HUDEP-2 (cell line): ENCODE measurements around the gene FGD4.
A peak's percentile ranks its signal among the peaks of the same experiment; 100 is the strongest.

Experiments
- DNase-seq, 76 experiments: peaks; one replicate each; lab custom pipeline; 2025; ENCODE audit not compliant: unreplicated experiment in 76 of 76; lab: John Stamatoyannopoulos, UW

Gene FGD4

DNA sequence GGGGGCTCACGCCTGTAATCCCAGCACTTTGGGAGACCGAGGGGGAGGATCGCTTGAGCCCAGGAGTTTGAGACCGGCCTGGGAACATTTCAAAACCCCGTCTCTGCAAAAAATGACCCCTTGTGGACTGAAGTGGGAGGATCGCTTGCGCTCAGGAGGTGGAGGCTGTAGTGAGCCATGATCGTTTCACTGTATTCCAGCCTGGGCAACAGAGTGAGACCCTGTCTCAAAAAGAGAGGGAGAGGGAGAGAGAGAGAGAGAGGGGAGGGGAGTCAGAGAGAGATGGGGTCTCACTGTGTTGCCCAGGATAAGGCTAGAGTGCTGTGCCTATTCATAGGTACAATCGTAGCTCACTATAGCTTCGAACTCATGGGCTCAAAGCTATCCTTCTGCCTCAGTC, 2.8 kb downstream of the FGD4 start:
- DNase-seq = no peak

DNA sequence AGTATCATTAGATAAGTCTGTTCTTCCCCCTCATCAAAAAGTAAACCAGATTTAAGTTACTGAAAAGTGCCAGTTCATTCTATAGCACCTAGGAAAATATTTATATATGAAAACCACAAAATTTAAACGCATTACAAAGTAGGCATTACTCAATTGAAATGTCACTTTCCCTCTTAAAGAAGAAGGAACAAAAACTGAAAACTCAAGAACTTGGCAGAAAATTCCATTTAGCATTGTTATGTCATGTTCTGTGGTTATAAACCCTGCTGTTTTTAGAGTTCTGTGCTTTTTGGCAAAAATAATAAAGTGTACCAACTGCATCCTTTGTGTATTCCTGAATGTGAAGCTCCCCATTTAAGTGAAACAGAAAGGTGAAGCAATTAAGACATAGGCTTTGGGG, 3.6 kb downstream of the FGD4 start:
- no peak for DNase-seq

DNA sequence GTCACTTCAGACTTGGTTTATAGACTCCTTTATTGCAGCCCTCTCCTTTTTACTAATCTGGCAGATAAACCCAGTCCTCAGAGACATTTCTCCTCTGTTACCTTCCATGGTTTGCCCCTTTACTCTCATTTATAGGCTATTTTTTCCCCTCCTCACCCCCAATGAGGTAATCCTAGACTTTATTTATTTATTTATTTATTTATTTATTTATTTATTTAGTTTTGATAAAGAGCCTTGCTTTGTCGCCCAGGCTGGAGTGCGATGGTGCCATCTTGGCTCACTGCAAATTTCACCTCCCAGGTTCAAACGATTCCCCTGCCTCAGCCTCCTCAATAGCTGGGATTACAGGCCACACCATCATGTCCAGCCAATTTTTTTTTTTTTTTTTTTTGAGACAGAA, 8.4 kb downstream of the FGD4 start:
- no peak for DNase-seq

DNA sequence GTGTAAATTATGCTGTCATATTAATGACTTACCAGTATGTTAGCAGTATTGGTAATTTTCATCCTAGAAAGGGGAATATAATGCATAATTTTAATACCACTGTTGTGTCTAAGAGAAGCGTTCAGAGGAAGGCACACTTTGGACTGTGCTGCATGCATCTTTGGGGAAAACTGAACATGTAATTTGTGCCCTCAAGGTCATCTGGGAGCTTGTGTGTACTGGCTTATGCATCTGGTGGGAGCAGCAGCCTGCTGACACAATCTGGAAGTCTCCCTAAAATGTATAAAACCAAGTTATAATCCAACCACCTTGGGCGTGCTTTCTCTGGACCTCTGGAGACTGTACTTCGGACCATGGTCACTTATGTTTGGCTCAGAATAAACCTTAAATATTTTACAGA, 14.1 kb downstream of the FGD4 start:
- DNase-seq = no peak

DNA sequence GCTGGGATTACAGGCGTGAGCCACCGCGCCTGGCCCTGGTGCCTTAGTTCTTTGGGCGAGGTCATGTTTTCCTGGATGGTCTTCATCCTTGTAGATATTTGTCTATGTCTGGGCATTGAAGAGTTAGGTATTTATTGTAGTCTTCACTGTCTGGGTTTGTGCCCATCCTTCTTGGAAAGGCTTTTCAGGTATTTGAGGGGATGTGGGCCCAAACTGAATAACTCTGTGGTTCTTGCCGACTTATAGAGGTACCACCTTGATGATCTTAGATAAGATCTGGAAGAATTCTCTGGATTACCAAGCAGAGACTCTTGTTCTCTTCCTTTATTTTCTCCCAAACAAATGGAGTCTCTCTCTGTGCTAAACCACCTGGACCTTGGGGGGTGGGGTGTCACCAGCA, 18.9 kb downstream of the FGD4 start:
- no peak for DNase-seq

DNA sequence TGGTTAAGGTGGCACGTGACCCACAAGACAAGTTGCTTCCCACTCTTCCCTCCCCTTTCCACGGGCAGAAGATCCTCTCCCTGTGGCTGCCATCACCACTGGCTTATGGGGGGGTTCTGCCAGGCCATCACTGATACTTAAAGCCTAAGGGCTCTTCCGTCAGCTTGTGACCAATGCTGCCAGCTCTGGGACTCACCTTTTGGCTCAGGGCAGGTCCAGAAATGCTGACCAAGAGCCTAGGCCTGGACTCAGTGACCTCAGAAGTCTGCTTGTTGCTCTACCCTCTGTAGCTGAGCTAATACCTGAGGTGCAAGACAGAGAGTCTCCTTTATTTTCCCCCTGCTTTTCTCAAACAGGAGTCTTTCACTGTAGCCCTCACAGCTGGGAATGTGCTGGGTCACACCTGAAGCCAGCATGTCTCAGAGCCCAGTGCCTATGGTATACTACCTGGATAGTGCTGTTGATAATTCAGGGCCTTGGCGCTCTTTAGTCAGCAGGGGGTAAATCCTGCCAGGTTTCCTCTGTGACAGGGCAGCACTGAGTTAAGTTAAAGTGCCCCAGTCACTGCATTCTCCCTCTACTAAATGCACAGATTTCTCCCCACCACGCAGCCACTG, 19.7 kb downstream of the FGD4 start:
- no peak for DNase-seq

DNA sequence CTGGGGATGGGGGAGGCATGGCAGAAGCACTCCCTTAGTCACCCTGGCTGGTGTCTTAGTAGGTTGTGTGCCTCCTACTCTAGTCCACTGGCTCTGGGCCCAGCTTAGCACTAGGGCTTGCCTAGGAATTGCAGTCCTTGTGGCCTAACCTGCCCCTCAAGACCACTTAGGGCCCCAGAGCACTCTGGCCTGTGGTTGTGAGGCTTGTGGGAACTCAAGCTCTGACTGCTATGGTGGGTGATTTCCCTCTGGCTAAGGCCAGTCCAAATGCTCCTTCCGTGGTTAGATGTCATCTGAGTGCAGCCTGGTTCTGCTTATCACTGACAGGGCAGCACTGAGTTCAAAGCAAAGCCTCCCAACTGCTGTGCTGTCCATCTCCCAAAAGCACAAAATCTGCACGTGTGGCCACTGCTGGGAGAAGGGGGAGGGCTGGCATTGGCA, 20.2 kb downstream of the FGD4 start:
- peak in 41 of 76 experiments; percentile 3 to 66 (median 20) for DNase-seq

DNA sequence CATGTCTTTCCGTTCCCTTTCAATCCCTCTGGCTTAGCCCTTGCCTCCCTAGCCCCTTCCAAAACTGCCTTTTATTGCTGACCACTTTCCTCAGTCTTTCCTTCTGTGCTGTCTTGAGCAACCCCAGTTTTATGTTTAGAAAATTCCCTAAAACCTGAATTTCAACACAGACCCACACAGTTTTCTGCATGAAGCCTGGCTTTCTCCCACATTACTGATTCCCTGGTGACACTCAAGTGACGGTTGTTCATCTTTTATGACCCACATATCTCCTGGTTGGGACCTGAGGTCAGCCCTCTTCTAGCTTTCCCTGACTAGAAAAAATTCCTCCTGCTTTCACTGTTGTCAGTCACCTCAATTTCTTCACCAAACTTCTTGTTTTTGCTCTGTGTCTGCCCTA, 21.0 kb downstream of the FGD4 start:
- no peak for DNase-seq

DNA sequence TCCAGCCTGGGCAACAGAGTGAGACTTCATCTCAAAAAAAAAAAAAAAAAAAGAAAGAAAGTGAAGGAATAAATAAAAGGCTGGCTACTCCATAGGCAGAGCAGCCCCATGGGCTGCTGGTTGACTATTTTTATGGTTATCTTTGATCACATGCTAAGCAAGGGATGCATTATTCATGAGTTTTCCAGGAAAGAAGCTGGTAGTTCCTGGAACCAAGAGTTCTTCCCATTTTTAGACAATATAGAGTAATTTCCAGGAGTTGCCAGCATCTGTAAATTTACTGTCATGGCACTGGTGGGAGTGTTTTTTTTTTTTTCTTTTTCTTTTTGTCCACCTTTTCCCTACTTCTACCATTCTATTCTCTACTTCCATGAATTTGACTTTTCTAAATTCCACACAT, 24.2 kb downstream of the FGD4 start:
- DNase-seq = peak in 1 of 76 experiments; percentile 33

DNA sequence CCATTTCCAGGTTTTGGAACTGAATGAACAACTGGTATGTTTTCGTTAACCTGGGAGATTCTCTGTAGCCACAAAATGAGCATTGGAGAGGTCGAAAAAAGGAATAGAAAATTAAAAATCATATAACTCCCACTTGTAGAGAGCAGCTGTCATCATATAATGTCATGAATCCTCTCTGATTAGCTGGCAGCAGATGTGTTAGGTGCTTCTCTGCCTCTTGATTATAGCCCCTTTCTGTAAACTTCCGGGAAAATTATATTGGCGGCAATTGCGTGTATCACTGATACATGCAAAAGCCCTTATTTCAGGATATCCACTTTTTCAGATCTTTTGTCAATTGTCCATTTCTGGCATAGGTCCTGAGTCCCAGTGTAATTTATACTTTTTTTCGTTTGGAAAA, 31.7 kb downstream of the FGD4 start:
- no peak for DNase-seq

DNA sequence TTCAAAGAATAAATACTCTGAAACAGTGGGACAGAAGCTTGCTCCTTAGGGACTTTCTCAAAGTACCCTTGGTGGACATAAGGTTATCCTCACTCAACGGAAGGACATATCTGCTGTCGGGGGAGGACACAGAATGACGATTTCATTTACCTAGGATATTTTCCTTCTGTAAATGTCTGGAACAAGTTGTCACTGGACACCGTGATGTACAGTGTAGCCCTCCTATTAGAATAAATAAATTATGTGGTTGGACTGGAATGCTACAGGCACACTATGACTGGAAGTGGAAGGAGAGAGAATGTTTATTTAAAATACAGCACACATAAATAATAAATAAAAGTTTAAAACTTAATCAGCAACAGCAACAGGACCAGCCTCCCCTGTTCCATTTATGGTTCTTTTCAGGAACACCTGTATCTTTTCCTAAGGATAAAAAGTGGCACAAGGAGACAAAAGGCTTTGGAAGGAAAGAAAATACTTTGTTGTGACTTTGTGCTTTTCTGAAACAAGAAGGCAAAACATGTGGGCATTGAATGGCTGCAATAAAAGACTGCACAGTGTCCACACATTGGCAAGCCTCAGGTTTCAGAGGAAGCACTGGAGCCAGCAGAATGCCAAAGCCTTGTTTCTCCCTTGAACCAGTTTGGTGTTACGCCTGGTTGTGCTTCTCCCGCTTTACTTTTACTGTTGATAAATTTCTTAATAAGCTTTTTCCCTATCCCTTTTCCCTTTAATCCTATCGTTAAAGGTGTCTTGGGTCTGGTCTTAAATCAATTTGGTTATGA, 36.8 kb downstream of the FGD4 start:
- no peak for DNase-seq

DNA sequence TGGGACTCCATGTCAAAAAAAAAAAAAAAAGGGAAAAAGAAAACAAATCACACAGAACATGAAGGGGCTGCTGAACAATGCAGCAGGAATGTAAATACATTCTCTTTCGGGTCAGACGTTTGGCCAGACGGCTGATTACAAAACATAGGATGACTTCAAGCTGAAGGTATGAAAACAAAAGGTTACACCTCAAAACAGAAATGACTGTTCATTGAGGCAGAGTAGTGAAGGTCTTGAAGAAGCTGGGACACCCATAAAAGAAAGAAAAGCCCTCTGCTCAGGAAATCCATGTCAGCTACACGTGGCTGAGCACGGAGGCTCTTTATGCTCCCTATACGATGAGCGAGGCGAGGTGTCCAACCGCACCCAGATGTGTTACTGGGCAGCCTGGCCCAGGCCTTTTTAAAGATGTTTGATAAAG, 37.7 kb downstream of the FGD4 start:
- no peak for DNase-seq

DNA sequence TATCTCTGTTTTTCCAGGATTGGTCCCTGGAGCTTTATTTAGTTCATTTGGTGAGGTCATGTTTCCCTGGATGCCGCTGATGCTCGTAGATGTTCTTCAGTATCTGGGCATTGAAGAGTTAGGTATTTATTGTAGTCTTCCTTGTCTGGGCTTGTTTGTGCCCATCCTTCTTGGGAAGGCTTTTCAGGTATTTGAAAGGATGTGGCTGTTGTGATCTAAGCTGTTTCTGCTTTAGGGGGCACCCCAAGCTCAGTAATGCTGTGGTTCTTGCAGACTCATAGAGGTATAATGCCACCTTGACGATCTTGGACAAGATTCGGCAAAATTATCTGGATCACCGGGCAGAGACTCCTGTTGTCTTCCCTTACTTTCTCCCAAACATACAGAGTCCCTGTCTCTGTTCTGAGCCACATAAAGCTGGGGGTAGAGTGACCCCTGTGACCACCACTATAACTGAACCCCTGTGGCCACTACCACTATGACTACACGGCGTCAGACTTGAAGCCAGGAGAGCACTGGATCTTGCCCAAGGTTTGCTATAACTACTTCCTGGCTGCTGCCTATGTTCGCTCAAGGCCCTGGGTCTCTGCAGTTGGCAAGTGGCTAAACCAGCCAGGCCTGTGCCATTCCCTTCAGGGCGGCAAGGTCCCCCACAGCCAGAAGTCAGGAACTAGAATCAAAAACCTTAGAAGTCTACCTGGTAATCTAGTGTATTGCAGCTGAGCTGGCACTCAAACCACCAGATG, 40.9 kb downstream of the FGD4 start:
- no peak for DNase-seq

DNA sequence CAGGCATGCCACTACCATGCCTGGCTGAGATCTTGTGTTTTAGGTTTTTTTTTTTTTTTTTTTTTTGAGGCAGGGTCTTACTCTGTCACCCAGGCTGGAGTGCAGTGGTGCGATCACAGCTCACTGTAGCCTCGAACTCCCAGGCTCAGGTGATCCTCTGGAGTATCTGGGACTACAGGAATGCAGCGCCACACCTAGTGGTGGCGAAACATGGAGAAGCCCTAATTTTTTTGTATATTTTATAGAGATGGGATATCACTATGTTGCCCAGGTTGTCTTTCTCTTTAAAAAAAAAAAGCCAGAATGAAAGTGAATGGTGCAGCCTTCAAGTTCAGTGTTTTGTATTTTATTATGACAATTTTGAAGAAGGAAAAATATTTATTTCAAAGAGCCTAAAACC, 44.1 kb downstream of the FGD4 start:
- no peak for DNase-seq

DNA sequence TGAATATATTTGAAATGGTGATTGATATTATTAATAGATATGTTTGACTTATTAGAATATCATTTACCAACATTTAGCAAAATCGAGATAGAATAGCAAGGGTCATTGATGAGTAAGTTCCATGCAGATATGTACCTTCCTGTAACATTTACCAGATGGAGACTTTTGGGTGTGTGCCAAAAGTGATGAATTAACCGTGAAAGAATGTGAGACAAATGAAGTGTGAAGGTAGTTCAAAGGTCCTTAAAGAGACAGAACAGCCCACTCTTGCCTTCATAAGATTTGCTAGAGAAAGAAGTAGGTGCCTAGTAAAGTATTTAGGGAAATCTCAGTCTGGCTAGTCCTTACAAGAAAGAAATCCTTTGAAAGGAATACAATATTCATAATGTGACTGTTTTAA, 45.5 kb downstream of the FGD4 start:
- DNase-seq = no peak

DNA sequence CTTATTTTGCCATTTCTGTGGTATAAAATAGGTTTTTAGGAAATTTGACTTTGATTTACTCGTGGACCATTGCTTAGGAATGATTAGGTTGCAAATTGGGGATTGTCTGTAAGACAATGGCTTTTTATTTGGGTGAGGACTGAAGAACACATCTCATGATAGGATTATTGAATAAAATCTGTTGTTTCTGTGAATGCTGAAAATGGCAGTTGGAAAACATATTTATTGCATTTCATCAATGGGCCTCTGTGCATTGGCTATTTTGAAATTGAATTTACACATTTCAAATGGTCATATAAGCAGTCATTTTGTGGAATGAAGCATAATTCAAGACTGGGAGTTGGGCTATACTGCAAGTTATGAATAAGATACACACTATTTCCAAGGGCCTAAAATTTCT, 46.0 kb downstream of the FGD4 start:
- no peak for DNase-seq

DNA sequence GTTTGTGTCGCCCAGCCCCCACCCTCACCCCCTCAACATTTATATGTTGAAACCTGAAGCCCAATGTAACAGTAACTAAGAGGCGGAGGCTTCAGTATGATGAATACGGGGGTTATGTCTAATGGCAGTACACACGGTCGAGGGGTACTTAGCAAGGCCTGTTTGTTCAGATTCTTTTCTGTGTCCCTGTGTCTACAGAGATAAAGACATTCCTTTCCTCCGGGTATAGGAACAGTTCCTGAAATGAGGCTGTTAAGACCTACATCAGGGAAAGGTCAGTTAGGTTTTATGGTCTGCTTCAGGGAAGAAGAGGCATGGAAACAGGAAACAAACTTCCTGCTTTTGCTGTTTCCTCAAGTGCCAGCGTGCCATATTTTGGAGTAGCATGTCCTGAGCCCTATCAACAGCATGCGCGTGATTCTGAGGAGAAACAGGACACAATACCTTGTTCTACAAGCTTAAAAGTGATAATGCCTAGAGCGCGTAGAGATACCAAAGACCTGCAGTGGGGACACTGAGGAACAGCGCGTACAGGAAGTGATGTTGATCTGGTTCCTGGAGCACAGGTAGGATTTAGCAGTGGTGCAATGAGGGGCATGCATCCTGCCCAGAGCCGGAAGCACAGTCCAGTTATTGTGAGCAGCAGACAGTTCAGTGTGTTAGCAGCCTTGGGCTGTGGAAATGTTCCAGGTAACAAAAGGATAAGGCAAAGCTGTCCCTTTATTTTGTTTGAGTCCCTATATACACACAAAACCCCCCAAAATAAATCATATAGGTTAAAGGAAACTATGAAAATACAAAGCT, 47.2 kb downstream of the FGD4 start:
- DNase-seq = no peak

DNA sequence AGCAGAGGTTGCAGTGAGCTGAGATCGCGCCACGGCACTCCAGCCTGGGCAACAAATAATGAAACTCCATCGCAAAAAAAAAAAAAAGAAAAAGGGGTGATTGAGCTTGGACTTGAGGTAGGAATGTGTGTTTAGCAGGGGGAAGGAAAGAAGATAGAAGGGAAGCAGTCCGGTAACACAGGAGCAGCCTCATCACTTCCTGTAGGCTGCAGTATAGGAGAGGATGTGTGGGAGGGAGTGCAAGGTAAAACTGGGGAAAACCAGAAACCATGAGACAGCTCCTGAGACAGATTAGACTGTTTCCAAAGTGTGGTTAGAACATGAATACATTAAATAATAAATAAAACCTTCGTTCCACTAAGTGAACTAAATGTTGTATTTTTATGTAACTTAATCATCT, 49.2 kb downstream of the FGD4 start:
- DNase-seq = no peak

DNA sequence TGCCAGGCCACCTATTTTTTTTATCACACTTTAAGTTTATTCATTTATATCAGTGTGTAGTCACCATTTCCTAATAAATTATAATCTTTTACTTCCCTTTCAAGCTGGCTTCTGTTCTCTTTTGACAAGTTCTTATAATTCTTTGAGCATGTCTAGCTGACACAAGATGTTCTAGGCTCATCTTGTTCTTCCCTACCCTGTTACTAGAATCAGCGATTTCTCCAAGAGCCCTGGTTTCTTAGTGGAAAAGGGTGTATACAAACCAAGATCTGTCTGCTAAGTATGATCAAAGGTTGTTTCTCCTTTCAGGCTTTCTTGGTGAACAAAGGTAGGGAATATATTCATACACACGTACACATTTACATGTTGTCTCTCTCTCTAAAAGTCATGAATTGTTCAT, 51.0 kb downstream of the FGD4 start:
- DNase-seq = no peak

DNA sequence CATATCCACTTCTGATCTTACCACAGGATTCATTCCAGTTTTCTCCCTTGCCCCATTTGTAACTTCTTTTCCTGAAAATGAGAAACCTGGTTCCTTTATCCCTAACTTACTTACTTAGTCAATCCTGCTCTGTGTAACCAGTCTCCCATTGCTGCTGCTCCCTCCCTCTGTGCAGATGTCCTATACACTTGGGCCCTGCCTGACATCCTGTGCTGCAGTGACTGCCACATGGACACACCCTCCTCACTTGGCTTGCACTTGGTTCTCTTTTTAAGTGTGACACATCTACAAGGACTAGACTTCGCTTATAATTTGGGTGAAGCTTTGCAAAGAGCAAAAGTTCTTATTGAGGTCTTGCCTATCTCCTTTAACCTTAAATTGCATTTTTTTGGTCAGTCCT, 51.4 kb downstream of the FGD4 start:
- DNase-seq = peak in 5 of 76 experiments; percentile 1 to 14 (median 5)

DNA sequence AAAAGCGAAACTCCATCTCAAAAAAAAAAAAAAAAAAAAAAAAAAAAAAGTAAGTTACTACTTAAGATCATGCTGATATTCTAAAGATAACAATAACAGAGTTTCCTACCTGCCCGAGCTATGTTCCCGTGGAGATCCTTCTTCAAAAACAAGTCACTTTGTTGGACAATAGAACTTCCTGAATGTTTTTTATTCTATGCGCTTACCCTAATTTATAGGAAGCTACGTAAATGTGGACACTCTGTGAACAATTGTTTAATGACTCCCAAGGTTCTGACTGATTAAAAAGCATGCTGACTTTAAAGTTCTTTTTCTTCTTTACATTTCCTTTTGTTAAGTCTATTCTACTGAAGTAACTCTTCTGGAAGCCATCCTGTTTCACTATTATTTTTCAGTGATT, 52.5 kb downstream of the FGD4 start:
- no peak for DNase-seq
